ENCODE data around the gene MICB.

MICB gene

GRCh38 chr6:31546339-31546957 is 48.5 kb downstream of the MICB start, which contains the start of gene ATP6V1G2:
ATP6V1G2 (minus strand) TSS chr6:31546608; CDS start chr6:31546559, 49 bp downstream.
- peak within 1 kb of the TSS; percentile 47 for H3K4me3 ChIP-seq (ENCODE audit: low read depth, low read length)
- H3K36me3 ChIP-seq (ENCODE audit: control insufficient read depth in 2 of 2, insufficient read depth in 1 of 2, low read length in 2 of 2) = peaks cover 18 to 34% of the 10 kb centered on the region in 2 experiments; a peak in 2 of 3 replicates
- POLR2A ChIA-PET = interaction anchor here (0.6 to 3.1 kb wide), 24 partner anchors 9 to 316 kb away, joined by 3 to 20 read pairs (median 4); partner anchors contain the start of genes ABHD16A, BAG6, C6orf47 and GPANK1
- peak within 1 kb of the TSS; percentile 50 for H3K27ac ChIP-seq (ENCODE audit: extremely low read depth, low read depth, low read length)
- peaks cover 2% of the 10 kb centered on the region; the same call in 1 of the 2 replicates for H3K4me1 ChIP-seq (ENCODE audit: control insufficient read depth, insufficient read depth, low read length)
- H3K9me3 ChIP-seq (ENCODE audit: control insufficient read depth, insufficient read depth, low read depth, low read length) = no peaks in the 10 kb centered on the region
- CTCF ChIA-PET = interaction anchor here (0.5 to 13.9 kb wide), 34 partner anchors 10 to 696 kb away, joined by 3 to 431 read pairs (median 4); partner anchors contain the start of genes APOM, BAG6, HSPA1B and LST1
- TF ChIP-seq ZNF514 (tag by site-specific recombination; IDR thresholded peaks at IDR 0.05) (no peak), ZNF2 (tag by site-specific recombination; IDR thresholded peaks at IDR 0.05) (peak; percentile 60; the same call in 1 of the 2 replicates), BCL6B (tag by site-specific recombination; IDR thresholded peaks at IDR 0.05) (no peak), ZNF529 (tag by site-specific recombination; IDR thresholded peaks at IDR 0.05; ENCODE audit: insufficient replicate concordance) (no peak), ZNF157 (tag by site-specific recombination; IDR thresholded peaks at IDR 0.05) (no peak), ZNF76 (tag by site-specific recombination; IDR thresholded peaks at IDR 0.05; ENCODE audit: borderline replicate concordance, low read depth) (peak; percentile 8; the same call in 1 of the 2 replicates), SP3 (tag by site-specific recombination; IDR thresholded peaks at IDR 0.05) (peak; percentile 36), ZNF768 (tag by site-specific recombination; IDR thresholded peaks at IDR 0.05) (no peak), SP7 (tag by site-specific recombination; IDR thresholded peaks at IDR 0.05) (no peak), RBAK (tag by site-specific recombination; IDR thresholded peaks at IDR 0.05) (no peak), ZNF658 (tag by site-specific recombination; IDR thresholded peaks at IDR 0.05) (no peak), ZNF391 (tag by site-specific recombination; IDR thresholded peaks at IDR 0.05; ENCODE audit: borderline replicate concordance, low read depth) (no peak), ZNF266 (tag by site-specific recombination; IDR thresholded peaks at IDR 0.05; ENCODE audit: low read depth) (no peak), ZNF449 (tag by site-specific recombination; IDR thresholded peaks at IDR 0.05) (no peak), BCL11A (tag by site-specific recombination; IDR thresholded peaks at IDR 0.05; ENCODE audit: low read depth) (no peak), ZNF114 (tag by site-specific recombination; IDR thresholded peaks at IDR 0.05) (no peak), ZBTB8A (tag by site-specific recombination; IDR thresholded peaks at IDR 0.05) (no peak; the same call in 1 of the 2 replicates), ZNF138 (tag by site-specific recombination; IDR thresholded peaks at IDR 0.05; ENCODE audit: borderline replicate concordance) (no peak), PRDM10 (tag by site-specific recombination; IDR thresholded peaks at IDR 0.05) (no peak), ZNF747 (tag by site-specific recombination; IDR thresholded peaks at IDR 0.05) (no peak), ZNF16 (tag by site-specific recombination; IDR thresholded peaks at IDR 0.05; ENCODE audit: low read depth) (no peak), SALL2 (tag by site-specific recombination; IDR thresholded peaks at IDR 0.05; ENCODE audit: borderline replicate concordance) (no peak), ZEB2 (tag by site-specific recombination; IDR thresholded peaks at IDR 0.05) (peak; percentile 85; the same call in 1 of the 2 replicates)
- TF ChIP-seq, protein P1, sequence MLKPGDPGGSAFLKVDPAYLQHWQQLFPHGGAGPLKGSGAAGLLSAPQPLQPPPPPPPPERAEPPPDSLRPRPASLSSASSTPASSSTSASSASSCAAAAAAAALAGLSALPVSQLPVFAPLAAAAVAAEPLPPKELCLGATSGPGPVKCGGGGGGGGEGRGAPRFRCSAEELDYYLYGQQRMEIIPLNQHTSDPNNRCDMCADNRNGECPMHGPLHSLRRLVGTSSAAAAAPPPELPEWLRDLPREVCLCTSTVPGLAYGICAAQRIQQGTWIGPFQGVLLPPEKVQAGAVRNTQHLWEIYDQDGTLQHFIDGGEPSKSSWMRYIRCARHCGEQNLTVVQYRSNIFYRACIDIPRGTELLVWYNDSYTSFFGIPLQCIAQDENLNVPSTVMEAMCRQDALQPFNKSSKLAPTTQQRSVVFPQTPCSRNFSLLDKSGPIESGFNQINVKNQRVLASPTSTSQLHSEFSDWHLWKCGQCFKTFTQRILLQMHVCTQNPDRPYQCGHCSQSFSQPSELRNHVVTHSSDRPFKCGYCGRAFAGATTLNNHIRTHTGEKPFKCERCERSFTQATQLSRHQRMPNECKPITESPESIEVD (tag by site-specific recombination; IDR thresholded peaks at IDR 0.05) = no peak
